OCI-LY7 (cell line): ENCODE measurements around the gene AIM2. TPM values are rescaled to one million over a fixed set of nuclear protein-coding genes. Genes with fewer than 3 reads are reported as not detected.
A peak's percentile ranks its signal among the peaks of the same experiment; 100 is the strongest.

ENCODE experiments used
- BruUV-seq: library from RNA; stranded (reverse); fragments of 400-500 nt; replicated peaks from 2 replicates; lab custom pipeline; 2021; lab: Mats Ljungman, UMichigan
- CTCF ChIA-PET: fragments of 300-600 bp; sonication (Branson Sonifier 250); formaldehyde crosslinking; loops from one replicate; lab custom pipeline; 2022; ENCODE audit warnings: antibody characterized with exemption; ENCODE audit not compliant: unreplicated experiment; lab: Charles Lee
- POLR2A ChIA-PET: fragments of 300-600 bp; sonication (Branson Sonifier 250); formaldehyde crosslinking; loops from one replicate; lab custom pipeline; 2022; ENCODE audit warnings: antibody characterized with exemption; lab: Charles Lee
- DNase-seq: peaks from one replicate; pipeline ENCODE4 v3.0.0-alpha.2; 2015; ENCODE audit warnings: low spot score
- H2AFZ ChIP-seq: fragments of 200-600 bp; sonication (generic), shearing (Covaris generic); 2 replicates; pipeline ENCODE4 v1.6.1; 2014; ENCODE audit warnings: mild to moderate bottlenecking, antibody characterized with exemption, low read length, moderate library complexity
- H3K27ac ChIP-seq: fragments of 200-600 bp; sonication (generic); 2 replicates; pipeline ENCODE4 v1.5.1; 2014; ENCODE audit warnings: mixed run types, low read depth, mild to moderate bottlenecking, moderate library complexity, low read length, inconsistent platforms; ENCODE audit not compliant: poor library complexity, severe bottlenecking
- H3K36me3 ChIP-seq: fragments of 200-600 bp; sonication (generic); 2 replicates; pipeline ENCODE4 v1.6.1; 2014; ENCODE audit warnings: mild to moderate bottlenecking, antibody characterized with exemption, low read length, moderate library complexity, mixed read lengths; ENCODE audit not compliant: insufficient read depth
- H3K4me1 ChIP-seq: fragments of 200-600 bp; sonication (generic); 2 replicates; pipeline ENCODE4 v1.5.1; 2014; ENCODE audit warnings: mild to moderate bottlenecking, low read length; ENCODE audit not compliant: insufficient read depth, poor library complexity, severe bottlenecking
- H3K4me2 ChIP-seq: fragments of 200-600 bp; sonication (generic); 2 replicates; pipeline ENCODE4 v1.6.1; 2014; ENCODE audit warnings: mild to moderate bottlenecking, low read length
- H3K4me3 ChIP-seq: fragments of 200-600 bp; sonication (generic); 2 replicates; pipeline ENCODE4 v1.5.1; 2014; ENCODE audit warnings: mild to moderate bottlenecking, low read depth, low read length; ENCODE audit not compliant: poor library complexity, severe bottlenecking
- H3K79me2 ChIP-seq: fragments of 200-600 bp; sonication (generic); 2 replicates; pipeline ENCODE4 v1.6.1; 2016; ENCODE audit warnings: low read depth, mild to moderate bottlenecking, low read length, moderate library complexity, mixed read lengths; ENCODE audit not compliant: insufficient read depth
- H3K9me2 ChIP-seq: fragments of 200-600 bp; sonication (generic); 2 replicates; pipeline ENCODE4 v1.6.1; 2016; ENCODE audit warnings: mild to moderate bottlenecking, low read length, mixed read lengths; ENCODE audit not compliant: insufficient read depth
- H3K9me3 ChIP-seq: fragments of 200-600 bp; sonication (generic); 2 replicates; pipeline ENCODE4 v1.6.1; 2014; ENCODE audit warnings: mild to moderate bottlenecking, mixed run types, low read length, mixed read lengths
- H4K20me1 ChIP-seq: fragments of 200-600 bp; sonication (generic); 2 replicates; pipeline ENCODE4 v1.6.1; 2014; ENCODE audit warnings: mild to moderate bottlenecking, antibody characterized with exemption, low read length, moderate library complexity, mixed read lengths; ENCODE audit not compliant: insufficient read depth
- EZH2phosphoT487 ChIP-seq: fragments of 200-600 bp; sonication (generic); IDR thresholded peaks from 2 replicates; pipeline ENCODE4 v1.6.1; 2018; ENCODE audit warnings: low read depth, borderline replicate concordance, mild to moderate bottlenecking, mixed run types, antibody characterized with exemption, low read length, moderate library complexity, mixed read lengths
- intact Hi-C: fragments of 100-400 bp; cut with micrococcal nuclease; formaldehyde crosslinking; loops from one replicate; pipeline ENCODE4 v1.10.0; 2022; ENCODE audit not compliant: unreplicated experiment
- total RNA-seq, 2 experiments: library from RNA; depleted of rRNA in 1 of 2; stranded (reverse); fragments of >200 nt in 1 of 2; shearing (Covaris generic) in 1 of 2; gene quantifications; 2 replicates each; pipeline ENCODE4 v1.2.3, GENCODE V29; 2014 to 2022
- TF ChIP-seq, protein P1 (sequence below): fragments of 200-600 bp; sonication (generic); conservative IDR thresholded peaks from 2 replicates; pipeline ENCODE4 v1.5.1; 2014; ENCODE audit warnings: mild to moderate bottlenecking, antibody characterized with exemption, low read length, moderate library complexity, mixed read lengths

The AIM2 gene
- total RNA-seq, 2 experiments from 2014 or later = 18.2 to 28.1 TPM

DNA sequence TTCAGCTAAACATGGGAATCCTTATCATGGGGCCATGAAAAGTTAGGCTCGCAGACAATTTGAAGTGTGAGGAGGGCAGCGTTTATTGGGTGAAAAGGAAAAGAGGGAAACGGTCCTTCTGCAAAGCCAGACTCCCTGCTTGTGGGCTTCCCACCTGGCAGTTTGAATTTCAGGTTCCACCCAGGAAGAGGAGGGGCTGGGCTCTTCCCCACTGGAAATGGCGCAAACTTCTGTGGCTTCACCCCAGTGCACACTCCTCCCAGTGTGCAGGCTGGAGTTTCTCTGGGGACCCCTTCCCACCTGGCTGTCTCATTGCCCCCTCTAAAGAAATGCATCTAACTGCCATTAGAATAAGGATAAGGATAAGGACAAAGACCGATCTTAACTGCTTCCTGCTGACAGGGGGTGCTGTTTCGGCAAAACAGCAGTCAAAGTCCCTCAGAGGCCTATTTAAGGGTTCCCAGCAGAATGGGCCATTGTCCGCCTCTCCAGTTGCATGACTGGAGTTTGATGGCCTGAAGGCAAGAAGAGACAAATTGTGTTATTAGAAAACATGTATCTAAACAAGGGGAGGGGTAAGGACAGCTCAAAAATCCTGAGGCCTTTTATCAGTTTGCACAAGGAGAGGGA, 20.4 kb downstream of the AIM2 start:
- POLR2A ChIA-PET = interaction anchor here (0.6 to 1.3 kb wide), 6 partner anchors 11 to 38 kb away, joined by 3 to 4 read pairs (median 3); no protein-coding TSS in a partner anchor

GRCh38 chr1:159055181-159055641, 21.4 kb downstream of the AIM2 start:
- no peaks in the 10 kb centered on the region for H3K9me3 ChIP-seq
- no peaks in the 10 kb centered on the region for H4K20me1 ChIP-seq
- H3K9me2 ChIP-seq = no peaks in the 10 kb centered on the region
- peaks cover 85% of the 10 kb centered on the region for H3K36me3 ChIP-seq
- H3K4me1 ChIP-seq = peaks cover 18% of the 10 kb centered on the region
- intact Hi-C loops = no loop called here
- ChIA-PET CTCF (no interaction called here), POLR2A (interaction anchor here (0.8 to 1.3 kb wide), 5 partner anchors 12 to 37 kb away, joined by 3 to 4 read pairs (median 3); no protein-coding TSS in a partner anchor)
- H3K27ac ChIP-seq = peak overlapping the region; percentile 20
- H3K4me3 ChIP-seq = no peak overlapping the region
- H3K79me2 ChIP-seq = peaks cover 7% of the 10 kb centered on the region; the same call in 1 of the 2 replicates
- no TSS peak for BruUV-seq
- no peak overlapping the region for H2AFZ ChIP-seq
- no peak overlapping the region for H3K4me2 ChIP-seq
- DNase-seq = no peak
- TF ChIP-seq EZH2phosphoT487 = no peak
- TF ChIP-seq, protein P1, sequence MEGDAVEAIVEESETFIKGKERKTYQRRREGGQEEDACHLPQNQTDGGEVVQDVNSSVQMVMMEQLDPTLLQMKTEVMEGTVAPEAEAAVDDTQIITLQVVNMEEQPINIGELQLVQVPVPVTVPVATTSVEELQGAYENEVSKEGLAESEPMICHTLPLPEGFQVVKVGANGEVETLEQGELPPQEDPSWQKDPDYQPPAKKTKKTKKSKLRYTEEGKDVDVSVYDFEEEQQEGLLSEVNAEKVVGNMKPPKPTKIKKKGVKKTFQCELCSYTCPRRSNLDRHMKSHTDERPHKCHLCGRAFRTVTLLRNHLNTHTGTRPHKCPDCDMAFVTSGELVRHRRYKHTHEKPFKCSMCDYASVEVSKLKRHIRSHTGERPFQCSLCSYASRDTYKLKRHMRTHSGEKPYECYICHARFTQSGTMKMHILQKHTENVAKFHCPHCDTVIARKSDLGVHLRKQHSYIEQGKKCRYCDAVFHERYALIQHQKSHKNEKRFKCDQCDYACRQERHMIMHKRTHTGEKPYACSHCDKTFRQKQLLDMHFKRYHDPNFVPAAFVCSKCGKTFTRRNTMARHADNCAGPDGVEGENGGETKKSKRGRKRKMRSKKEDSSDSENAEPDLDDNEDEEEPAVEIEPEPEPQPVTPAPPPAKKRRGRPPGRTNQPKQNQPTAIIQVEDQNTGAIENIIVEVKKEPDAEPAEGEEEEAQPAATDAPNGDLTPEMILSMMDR = no peak

More for the DNA sequence above, 20.4 kb downstream of the AIM2 start:
- Histone ChIP-seq H3K9me3 (no peaks in the 10 kb centered on the region), H4K20me1 (no peaks in the 10 kb centered on the region), H2AFZ (no peak overlapping the region), H3K79me2 (peaks cover 7% of the 10 kb centered on the region; the same call in 1 of the 2 replicates), H3K4me2 (no peak overlapping the region), H3K4me3 (no peak overlapping the region), H3K4me1 (peaks cover 18% of the 10 kb centered on the region), H3K36me3 (peaks cover 80% of the 10 kb centered on the region), H3K27ac (peak overlapping the region; percentile 20), H3K9me2 (no peaks in the 10 kb centered on the region)
- peak; percentile 35 for DNase-seq
- TF ChIP-seq, protein P1 = peak; percentile 70
- TF ChIP-seq EZH2phosphoT487 = no peak
- intact Hi-C loops = no loop called here
- CTCF ChIA-PET = no interaction called here
- BruUV-seq = no TSS peak

- intact Hi-C loops = no loop called here
- Histone ChIP-seq H2AFZ (no peak overlapping the region), H3K27ac (no peak overlapping the region), H3K4me1 (peaks cover 18% of the 10 kb centered on the region), H4K20me1 (no peaks in the 10 kb centered on the region), H3K9me2 (no peaks in the 10 kb centered on the region), H3K9me3 (no peaks in the 10 kb centered on the region), H3K79me2 (peaks cover 7% of the 10 kb centered on the region; the same call in 1 of the 2 replicates), H3K4me3 (no peak overlapping the region), H3K4me2 (no peak overlapping the region), H3K36me3 (peaks cover 92% of the 10 kb centered on the region)
- DNase-seq = no peak
- no TSS peak for BruUV-seq
- CTCF ChIA-PET = no interaction called here
- TF ChIP-seq EZH2phosphoT487 = no peak
- TF ChIP-seq, protein P1 = no peak
- POLR2A ChIA-PET = interaction anchor here (1.2 kb wide), 1 partner anchor 14 kb away, joined by 5 read pairs; no protein-coding TSS in a partner anchor
Observed at GRCh38 chr1:159054427-159054826, 22.1 kb downstream of the AIM2 start.
